Endothelial cell of hepatic sinusoid (primary cell): ENCODE measurements around the gene SLC5A4.
"Not testable (repeated sequence)": the region's sequence is repeated elsewhere in the genome, so short reads cannot be mapped to it uniquely, and the experiment has no call there.

Experiments used
- in situ Hi-C: cut with HindIII; loops from 2 replicates; pipeline ENCODE4 v1.10.0; 2017; ENCODE audit warnings: low sequenced_read_pairs

SLC5A4 gene

GRCh38 chr22:32202161-32202538 lies 53.0 kb downstream of the SLC5A4 start:
- in situ Hi-C loops = no loop called here

- in situ Hi-C loops = no loop called here
Measured at GRCh38 chr22:32200752-32201151, 54.4 kb downstream of the SLC5A4 start.

GRCh38 chr22:32199961-32200360 lies 55.2 kb downstream of the SLC5A4 start:
- in situ Hi-C loops = no loop called here

GRCh38 chr22:32199341-32199740 lies 55.8 kb downstream of the SLC5A4 start:
- in situ Hi-C loops = no loop called here

- in situ Hi-C loops = not testable (repeated sequence)
Measured at GRCh38 chr22:32197553-32198226, 57.5 kb downstream of the SLC5A4 start.

- in situ Hi-C loops = not testable (repeated sequence)
Measured at GRCh38 chr22:32195900-32196299, 59.2 kb downstream of the SLC5A4 start.

- in situ Hi-C loops = not testable (repeated sequence)
Measured at GRCh38 chr22:32193346-32193745, 61.8 kb downstream of the SLC5A4 start.

- in situ Hi-C loops = not testable (repeated sequence)
Measured at GRCh38 chr22:32191021-32191420, 64.1 kb downstream of the SLC5A4 start.

- in situ Hi-C loops = no loop called here
Measured at GRCh38 chr22:32185821-32186220, 69.3 kb downstream of the SLC5A4 start.

- in situ Hi-C loops = no loop called here
Measured at GRCh38 chr22:32183625-32184024, 71.5 kb downstream of the SLC5A4 start.

- in situ Hi-C loops = no loop called here
Measured at GRCh38 chr22:32181043-32181442, 74.1 kb downstream of the SLC5A4 start.

- in situ Hi-C loops = no loop called here
Measured at GRCh38 chr22:32177221-32177765, 77.9 kb downstream of the SLC5A4 start.

GRCh38 chr22:32175683-32176644 lies 79.2 kb downstream of the SLC5A4 start:
- in situ Hi-C loops = no loop called here

GRCh38 chr22:32175115-32175514 lies 80.0 kb downstream of the SLC5A4 start:
- in situ Hi-C loops = no loop called here
